ENCODE results near the gene RARB. TPM values are rescaled to one million over a fixed set of nuclear protein-coding genes. Genes with fewer than 3 reads are reported as not detected.
A peak's percentile ranks its signal among the peaks of the same experiment; 100 is the strongest.

The RARB gene
- total RNA-seq, 1 donor from 2014 or later, result 1.8 TPM

- Histone ChIP-seq H3K4me1 (no peaks in the 10 kb centered on the region), H3K4me3 (no peak overlapping the region), H2AFZ (replicated peaks) (no peak overlapping the region), H3K4me2 (no peak overlapping the region), H3K27ac (no peak overlapping the region), H3K27me3 (no peaks in the 10 kb centered on the region), H3K9ac (no peak overlapping the region), H3F3A (ENCODE audit: low read depth) (peaks cover 11% of the 10 kb centered on the region), H3K79me2 (ENCODE audit: low read depth) (no peaks in the 10 kb centered on the region), H3K36me3 (no peaks in the 10 kb centered on the region), H3K9me3 (ENCODE audit: low read depth) (no peaks in the 10 kb centered on the region), H4K20me1 (ENCODE audit: low read depth) (no peaks in the 10 kb centered on the region)
- H3K4me1 Mint-ChIP-seq, result peaks cover 12% of the 10 kb centered on the region
- peaks cover 2% of the 10 kb centered on the region for H3K27me3 Mint-ChIP-seq (ENCODE audit: insufficient read depth, low read depth)
- peaks cover 5% of the 10 kb centered on the region for H3K36me3 Mint-ChIP-seq
- H3K4me3 Mint-ChIP-seq, result no peak overlapping the region
- H3K27ac Mint-ChIP-seq, result no peak overlapping the region
- no peaks in the 10 kb centered on the region for H3K9me3 Mint-ChIP-seq
- TF ChIP-seq CTCF (IDR thresholded peaks at IDR 0.05) (peak; percentile 11), EZH2 (IDR thresholded peaks at IDR 0.05) (no peak), EZH2phosphoT487 (IDR thresholded peaks at IDR 0.05) (no peak)
- peak; percentile 43 for DNase-seq (ENCODE audit: low spot score)
Observed at GRCh38 chr3:25592510-25592968, 164.5 kb downstream of the RARB start.

- H3K79me2 ChIP-seq (ENCODE audit: low read depth), result no peaks in the 10 kb centered on the region
- peaks cover 7% of the 10 kb centered on the region for H3K36me3 Mint-ChIP-seq
- no peaks in the 10 kb centered on the region for H3K27me3 ChIP-seq
- H3K4me1 ChIP-seq, result no peaks in the 10 kb centered on the region
- no peaks in the 10 kb centered on the region for H3K36me3 ChIP-seq
- DNase-seq (ENCODE audit: low spot score), result no peak
- H3K27me3 Mint-ChIP-seq (ENCODE audit: insufficient read depth, low read depth), result peaks cover 2% of the 10 kb centered on the region
- H2AFZ ChIP-seq (replicated peaks), result no peak overlapping the region
- H3K4me1 Mint-ChIP-seq, result peaks cover 12% of the 10 kb centered on the region
- no peak for TF ChIP-seq CTCF (IDR thresholded peaks at IDR 0.05)
- TF ChIP-seq EZH2phosphoT487 (IDR thresholded peaks at IDR 0.05), result no peak
- no peak for TF ChIP-seq EZH2 (IDR thresholded peaks at IDR 0.05)
- no peak overlapping the region for H3K4me3 ChIP-seq
- no peaks in the 10 kb centered on the region for H3K9me3 Mint-ChIP-seq
- H3K27ac ChIP-seq, result no peak overlapping the region
- H3K4me2 ChIP-seq, result no peak overlapping the region
- H4K20me1 ChIP-seq (ENCODE audit: low read depth), result no peaks in the 10 kb centered on the region
- peaks cover 11% of the 10 kb centered on the region for H3F3A ChIP-seq (ENCODE audit: low read depth)
- no peak overlapping the region for H3K4me3 Mint-ChIP-seq
- H3K9me3 ChIP-seq (ENCODE audit: low read depth), result no peaks in the 10 kb centered on the region
- no peak overlapping the region for H3K27ac Mint-ChIP-seq
- H3K9ac ChIP-seq, result no peak overlapping the region
Observed at GRCh38 chr3:25593001-25593400, 164.9 kb downstream of the RARB start.

- Histone ChIP-seq H3K27ac (no peak overlapping the region), H3K36me3 (no peaks in the 10 kb centered on the region), H3K4me1 (no peaks in the 10 kb centered on the region), H3K27me3 (no peaks in the 10 kb centered on the region), H3F3A (ENCODE audit: low read depth) (peaks cover 11% of the 10 kb centered on the region), H3K79me2 (ENCODE audit: low read depth) (no peaks in the 10 kb centered on the region), H2AFZ (replicated peaks) (no peak overlapping the region), H4K20me1 (ENCODE audit: low read depth) (no peaks in the 10 kb centered on the region), H3K4me2 (no peak overlapping the region), H3K4me3 (no peak overlapping the region), H3K9me3 (ENCODE audit: low read depth) (no peaks in the 10 kb centered on the region), H3K9ac (no peak overlapping the region)
- Mint-ChIP-seq H3K9me3 (no peaks in the 10 kb centered on the region), H3K36me3 (peaks cover 11% of the 10 kb centered on the region), H3K27ac (no peak overlapping the region), H3K27me3 (ENCODE audit: insufficient read depth, low read depth) (peaks cover 2% of the 10 kb centered on the region), H3K4me1 (peaks cover 12% of the 10 kb centered on the region), H3K4me3 (no peak overlapping the region)
- DNase-seq (ENCODE audit: low spot score), result peak; percentile 55
- TF ChIP-seq EZH2 (IDR thresholded peaks at IDR 0.05) (no peak), CTCF (IDR thresholded peaks at IDR 0.05) (peak; percentile 88), EZH2phosphoT487 (IDR thresholded peaks at IDR 0.05) (no peak)
Observed at GRCh38 chr3:25594007-25594502, 166.0 kb downstream of the RARB start.
